Nephron (organoid): ENCODE data around the gene NR3C2.

ENCODE experiments used
- H3K27ac Mint-ChIP-seq, 3 experiments: 2 replicates each; pipeline ENCODE4 v1.8.0; 2020; ENCODE audit warnings: mixed read lengths in 3 of 3, mild to moderate bottlenecking in 2 of 3, moderate library complexity in 1 of 3
- H3K27me3 Mint-ChIP-seq: 2 replicates; pipeline ENCODE4 v1.8.0; 2021; ENCODE audit warnings: low read depth, mild to moderate bottlenecking, moderate library complexity, mixed read lengths
- H3K36me3 Mint-ChIP-seq: 2 replicates; pipeline ENCODE4 v1.8.0; 2020; ENCODE audit warnings: low read depth, mixed read lengths
- H3K4me1 Mint-ChIP-seq: 2 replicates; pipeline ENCODE4 v1.8.0; 2020; ENCODE audit warnings: mixed read lengths
- H3K4me3 Mint-ChIP-seq, 3 experiments: 2 replicates each; pipeline ENCODE4 v1.8.0; 2020; ENCODE audit warnings: mild to moderate bottlenecking in 3 of 3, mixed read lengths in 3 of 3, moderate library complexity in 2 of 3
- H3K9me3 Mint-ChIP-seq: 2 replicates; pipeline ENCODE4 v1.8.0; 2020; ENCODE audit warnings: mixed read lengths
- TF ChIP-seq, protein P1 (sequence below), 3 experiments: fragments of 200-600 bp; sonication (generic); IDR thresholded peaks; one replicate each; pipeline ENCODE4 v1.5.0; 2021; ENCODE audit warnings: antibody characterized with exemption in 3 of 3; ENCODE audit not compliant: unreplicated experiment in 3 of 3

The NR3C2 gene

DNA sequence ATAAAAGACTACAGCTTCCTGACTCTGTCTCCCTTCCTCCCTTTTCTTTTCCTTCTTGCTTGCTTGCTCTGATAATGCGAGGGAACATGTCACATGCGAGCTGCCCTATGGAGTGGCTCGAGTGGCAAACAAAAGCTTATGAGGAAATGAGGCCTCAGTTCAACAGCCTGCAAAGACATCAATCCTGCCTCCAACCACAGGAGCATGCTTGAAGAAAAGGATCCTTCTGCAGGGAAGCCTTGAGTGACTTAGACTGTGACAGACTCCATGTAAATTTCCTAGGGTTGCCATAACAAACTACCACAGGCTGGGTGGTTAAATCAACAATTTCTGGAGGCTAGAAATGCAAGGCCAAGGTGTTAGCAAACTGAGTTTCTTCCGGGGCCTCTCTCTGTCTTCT, 152.5 kb downstream of the NR3C2 start:
- Mint-ChIP-seq H3K9me3 (no peaks in the 10 kb centered on the region), H3K36me3 (no peaks in the 10 kb centered on the region)

DNA sequence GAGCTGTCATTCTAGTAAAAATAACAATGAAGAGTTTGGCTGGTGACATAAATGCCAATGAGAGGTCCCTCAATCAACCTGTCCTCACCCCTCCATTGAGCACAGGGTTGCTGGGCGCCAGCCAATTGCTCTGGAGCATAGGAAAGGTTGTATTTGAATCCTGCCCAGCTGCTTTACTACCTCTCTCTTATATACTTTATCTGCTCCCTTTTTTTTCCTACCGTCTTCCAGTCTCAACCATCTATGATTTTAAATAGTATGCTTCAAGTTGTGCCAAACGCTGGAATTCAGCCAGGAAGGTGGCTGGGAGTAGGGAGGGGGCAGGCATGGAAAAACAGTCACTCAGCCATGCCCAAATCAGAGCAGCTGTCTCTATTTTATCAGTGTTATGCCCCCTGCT, 153.8 kb downstream of the NR3C2 start:
- Mint-ChIP-seq H3K27ac (peak overlapping the region in 2 of 3 experiments; percentile 20 to 49), H3K4me1 (peaks cover 40% of the 10 kb centered on the region), H3K9me3 (no peaks in the 10 kb centered on the region), H3K36me3 (no peaks in the 10 kb centered on the region), H3K27me3 (no peaks in the 10 kb centered on the region), H3K4me3 (no peak overlapping the region)
- TF ChIP-seq, protein P1, sequence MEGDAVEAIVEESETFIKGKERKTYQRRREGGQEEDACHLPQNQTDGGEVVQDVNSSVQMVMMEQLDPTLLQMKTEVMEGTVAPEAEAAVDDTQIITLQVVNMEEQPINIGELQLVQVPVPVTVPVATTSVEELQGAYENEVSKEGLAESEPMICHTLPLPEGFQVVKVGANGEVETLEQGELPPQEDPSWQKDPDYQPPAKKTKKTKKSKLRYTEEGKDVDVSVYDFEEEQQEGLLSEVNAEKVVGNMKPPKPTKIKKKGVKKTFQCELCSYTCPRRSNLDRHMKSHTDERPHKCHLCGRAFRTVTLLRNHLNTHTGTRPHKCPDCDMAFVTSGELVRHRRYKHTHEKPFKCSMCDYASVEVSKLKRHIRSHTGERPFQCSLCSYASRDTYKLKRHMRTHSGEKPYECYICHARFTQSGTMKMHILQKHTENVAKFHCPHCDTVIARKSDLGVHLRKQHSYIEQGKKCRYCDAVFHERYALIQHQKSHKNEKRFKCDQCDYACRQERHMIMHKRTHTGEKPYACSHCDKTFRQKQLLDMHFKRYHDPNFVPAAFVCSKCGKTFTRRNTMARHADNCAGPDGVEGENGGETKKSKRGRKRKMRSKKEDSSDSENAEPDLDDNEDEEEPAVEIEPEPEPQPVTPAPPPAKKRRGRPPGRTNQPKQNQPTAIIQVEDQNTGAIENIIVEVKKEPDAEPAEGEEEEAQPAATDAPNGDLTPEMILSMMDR (IDR thresholded peaks at IDR 0.05; ENCODE audit: unreplicated experiment in 3 of 3): no peak

More for the DNA sequence above, 152.5 kb downstream of the NR3C2 start:
- TF ChIP-seq, protein P1 (IDR thresholded peaks at IDR 0.05; ENCODE audit: unreplicated experiment in 3 of 3): no peak
- H3K27me3 Mint-ChIP-seq: no peaks in the 10 kb centered on the region
- H3K4me3 Mint-ChIP-seq: no peak overlapping the region
- H3K27ac Mint-ChIP-seq: peak overlapping the region in 1 of 3 experiments; percentile 40
- peaks cover 31% of the 10 kb centered on the region for H3K4me1 Mint-ChIP-seq

DNA sequence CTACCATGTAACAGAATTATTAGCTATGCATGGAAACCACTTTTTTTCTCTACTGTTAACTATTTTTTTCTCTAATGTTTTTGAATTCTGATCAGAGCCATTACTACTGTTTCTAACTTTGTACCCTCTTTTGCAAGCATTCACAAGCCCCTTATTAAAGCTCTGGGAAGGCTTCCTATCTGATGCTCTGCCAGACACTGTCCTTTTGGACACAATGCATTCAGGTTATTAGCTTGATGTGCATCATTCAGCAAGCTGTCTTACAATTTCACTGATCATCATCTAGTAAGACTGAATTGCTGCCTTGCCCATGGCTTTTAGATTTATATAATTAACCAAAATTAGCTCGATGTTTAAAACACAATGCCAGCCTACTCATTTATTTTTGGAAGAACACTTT, 155.1 kb downstream of the NR3C2 start:
- TF ChIP-seq, protein P1 (IDR thresholded peaks at IDR 0.05; ENCODE audit: unreplicated experiment in 3 of 3): no peak
- Mint-ChIP-seq H3K27ac (no peak overlapping the region), H3K4me1 (peaks cover 48% of the 10 kb centered on the region), H3K36me3 (no peaks in the 10 kb centered on the region), H3K27me3 (no peaks in the 10 kb centered on the region), H3K4me3 (no peak overlapping the region), H3K9me3 (no peaks in the 10 kb centered on the region)

DNA sequence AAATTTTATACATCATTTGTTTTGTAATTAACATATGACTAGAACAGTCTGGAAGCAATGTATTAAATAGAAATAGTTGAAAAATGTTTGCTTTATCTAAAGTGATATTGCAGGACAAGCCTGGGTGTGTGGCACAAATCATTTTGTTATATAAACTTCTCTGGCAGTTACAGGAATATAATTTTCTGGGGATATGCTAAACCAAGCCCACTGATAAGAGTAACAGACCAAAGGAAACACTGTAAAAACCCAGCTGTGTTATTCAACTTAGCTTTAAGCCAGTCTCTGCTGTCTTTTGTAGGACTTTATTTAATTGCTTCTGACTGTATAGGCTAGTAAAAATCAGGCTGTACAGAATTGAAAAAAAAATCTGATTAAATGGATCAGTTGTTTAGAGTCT, 156.2 kb downstream of the NR3C2 start:
- no peak overlapping the region for H3K4me3 Mint-ChIP-seq
- H3K4me1 Mint-ChIP-seq: peaks cover 48% of the 10 kb centered on the region
- no peaks in the 10 kb centered on the region for H3K9me3 Mint-ChIP-seq
- H3K27ac Mint-ChIP-seq: no peak overlapping the region
- no peaks in the 10 kb centered on the region for H3K27me3 Mint-ChIP-seq
- TF ChIP-seq, protein P1 (IDR thresholded peaks at IDR 0.05; ENCODE audit: unreplicated experiment in 3 of 3): no peak
- H3K36me3 Mint-ChIP-seq: no peaks in the 10 kb centered on the region

DNA sequence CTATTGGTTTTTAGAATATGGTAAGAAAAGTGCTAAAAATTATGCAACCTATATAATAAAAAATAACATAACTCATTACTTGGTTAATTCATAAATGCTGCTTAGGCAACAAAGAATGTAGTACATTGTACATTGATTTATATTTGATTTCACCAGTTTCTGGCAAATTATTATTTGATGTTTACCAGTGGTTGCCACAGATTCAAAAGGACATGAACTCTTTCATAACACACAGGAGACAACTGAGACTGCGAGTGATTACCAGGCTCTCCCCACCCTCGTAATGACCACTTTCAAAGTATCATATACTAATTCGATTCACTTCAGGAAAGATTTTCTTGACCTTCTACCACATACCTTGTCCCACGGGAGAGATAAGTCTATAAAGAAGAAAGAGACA, 158.5 kb downstream of the NR3C2 start:
- Mint-ChIP-seq H3K27ac (peak overlapping the region in 1 of 3 experiments; percentile 6), H3K27me3 (no peaks in the 10 kb centered on the region), H3K4me3 (no peak overlapping the region), H3K9me3 (no peaks in the 10 kb centered on the region), H3K4me1 (peaks cover 36% of the 10 kb centered on the region), H3K36me3 (no peaks in the 10 kb centered on the region)
- TF ChIP-seq, protein P1 (IDR thresholded peaks at IDR 0.05; ENCODE audit: unreplicated experiment in 3 of 3): no peak

DNA sequence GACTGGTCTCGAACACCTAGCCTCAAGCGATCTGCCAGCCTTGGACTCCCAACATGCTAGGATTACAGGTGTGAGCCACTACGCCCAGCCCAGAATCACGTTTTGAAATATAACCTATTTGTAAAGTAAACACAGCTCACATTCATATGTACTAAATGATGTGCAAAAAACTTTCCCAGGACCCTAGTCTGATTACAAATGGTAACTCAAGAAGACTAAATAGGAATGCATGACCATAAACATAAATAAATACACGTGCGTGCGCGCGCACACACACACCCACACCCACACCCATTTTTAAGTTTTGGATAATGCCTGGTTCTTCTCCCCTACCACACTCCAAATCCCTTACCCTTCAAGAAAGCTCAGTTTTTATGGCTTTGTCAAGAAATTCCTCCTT, 163.9 kb downstream of the NR3C2 start:
- H3K27me3 Mint-ChIP-seq: peaks cover 6% of the 10 kb centered on the region
- H3K36me3 Mint-ChIP-seq: no peaks in the 10 kb centered on the region
- H3K4me3 Mint-ChIP-seq: no peak overlapping the region
- H3K4me1 Mint-ChIP-seq: peaks cover 14% of the 10 kb centered on the region
- TF ChIP-seq, protein P1 (IDR thresholded peaks at IDR 0.05; ENCODE audit: unreplicated experiment in 3 of 3): no peak
- no peaks in the 10 kb centered on the region for H3K9me3 Mint-ChIP-seq
- H3K27ac Mint-ChIP-seq: no peak overlapping the region
